ENCODE measurements around the gene MORN5.

Gene MORN5

DNA sequence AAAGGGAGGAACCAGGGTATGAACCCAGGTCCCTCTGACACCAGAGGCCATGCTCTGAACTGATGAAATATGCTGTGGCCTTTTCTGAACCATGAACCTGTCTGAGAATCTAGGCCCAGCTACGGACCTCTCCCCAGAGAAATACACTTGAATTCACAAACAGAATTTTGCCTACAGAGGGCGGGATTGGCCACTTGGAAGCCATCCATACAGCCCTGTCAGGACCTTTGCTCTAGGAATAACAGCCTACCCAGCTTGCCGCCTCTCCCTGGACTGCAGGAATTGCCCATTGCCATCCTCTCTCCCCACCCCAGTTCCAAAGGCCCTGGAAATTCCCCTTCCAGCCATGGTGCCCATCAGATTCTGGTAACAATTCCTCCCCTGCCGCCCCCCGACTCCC lies 26.6 kb downstream of the MORN5 start:
- no peak for DNase-seq (ENCODE audit: low read depth)
- H3K4me3 ChIP-seq (ENCODE audit: control insufficient read depth, low read depth, low read length): no peak overlapping the region
- TF ChIP-seq CTCF (conservative IDR thresholded peaks at IDR 0.05; ENCODE audit: control insufficient read depth, insufficient read depth, low read depth, low read length): no peak

- H3K4me3 ChIP-seq (ENCODE audit: control insufficient read depth, low read depth, low read length): no peak overlapping the region
- no peak for TF ChIP-seq CTCF (conservative IDR thresholded peaks at IDR 0.05; ENCODE audit: control insufficient read depth, insufficient read depth, low read depth, low read length)
- DNase-seq (ENCODE audit: low read depth): no peak
Observed at GRCh38 chr9:122186777-122187470, 27.2 kb downstream of the MORN5 start.

GRCh38 chr9:122188369-122188768 lies 28.7 kb downstream of the MORN5 start:
- TF ChIP-seq CTCF (conservative IDR thresholded peaks at IDR 0.05; ENCODE audit: control insufficient read depth, insufficient read depth, low read depth, low read length): no peak
- no peak for DNase-seq (ENCODE audit: low read depth)
- no peak overlapping the region for H3K4me3 ChIP-seq (ENCODE audit: control insufficient read depth, low read depth, low read length)

- H3K4me3 ChIP-seq (ENCODE audit: control insufficient read depth, low read depth, low read length): no peak overlapping the region
- no peak for TF ChIP-seq CTCF (conservative IDR thresholded peaks at IDR 0.05; ENCODE audit: control insufficient read depth, insufficient read depth, low read depth, low read length)
- no peak for DNase-seq (ENCODE audit: low read depth)
Observed at GRCh38 chr9:122190597-122191381, 31.1 kb downstream of the MORN5 start.

GRCh38 chr9:122191584-122191983 lies 31.9 kb downstream of the MORN5 start:
- no peak for DNase-seq (ENCODE audit: low read depth)
- no peak for TF ChIP-seq CTCF (conservative IDR thresholded peaks at IDR 0.05; ENCODE audit: control insufficient read depth, insufficient read depth, low read depth, low read length)
- no peak overlapping the region for H3K4me3 ChIP-seq (ENCODE audit: control insufficient read depth, low read depth, low read length)

DNA sequence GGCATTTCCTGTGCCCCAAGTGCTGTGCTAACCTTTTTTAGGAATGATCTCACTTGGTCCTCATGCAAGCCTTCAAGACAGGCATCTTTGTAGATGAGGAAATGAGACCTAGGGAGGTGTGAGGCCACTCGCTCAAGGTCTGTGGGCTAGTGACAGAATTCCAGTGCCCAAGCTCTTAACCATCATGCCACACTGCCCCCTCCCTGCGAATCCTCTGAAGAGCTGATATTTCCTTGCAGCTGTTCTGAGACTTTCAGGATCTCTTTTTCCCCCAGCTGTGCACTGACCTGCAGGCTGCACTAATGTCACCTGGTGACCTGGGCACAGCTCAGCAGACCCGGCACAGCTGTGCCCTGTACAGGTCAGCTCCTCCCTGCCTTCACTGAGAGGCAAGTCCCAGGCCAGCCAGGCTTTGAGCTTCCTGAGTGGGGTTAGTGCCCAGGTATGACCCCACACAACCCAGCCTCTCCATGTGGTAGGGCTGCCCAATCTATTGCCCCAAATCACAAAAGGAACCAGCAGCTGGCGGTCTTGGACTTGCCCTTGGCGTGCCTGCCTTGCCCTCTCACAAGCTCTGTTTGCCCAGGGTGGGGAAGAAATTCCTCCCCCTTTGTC lies 32.7 kb downstream of the MORN5 start:
- H3K4me3 ChIP-seq (ENCODE audit: control insufficient read depth, low read depth, low read length): no peak overlapping the region
- DNase-seq (ENCODE audit: low read depth): no peak
- no peak for TF ChIP-seq CTCF (conservative IDR thresholded peaks at IDR 0.05; ENCODE audit: control insufficient read depth, insufficient read depth, low read depth, low read length)
